ENCODE measurements around the gene GOLGA6L7. TPM values are rescaled to one million over a fixed set of nuclear protein-coding genes. Genes with fewer than 3 reads are reported as not detected.

GOLGA6L7 gene
- total and polyA plus RNA-seq, 2 of the 4 experiments (the other 2 are of a cell fraction), result not detected

DNA sequence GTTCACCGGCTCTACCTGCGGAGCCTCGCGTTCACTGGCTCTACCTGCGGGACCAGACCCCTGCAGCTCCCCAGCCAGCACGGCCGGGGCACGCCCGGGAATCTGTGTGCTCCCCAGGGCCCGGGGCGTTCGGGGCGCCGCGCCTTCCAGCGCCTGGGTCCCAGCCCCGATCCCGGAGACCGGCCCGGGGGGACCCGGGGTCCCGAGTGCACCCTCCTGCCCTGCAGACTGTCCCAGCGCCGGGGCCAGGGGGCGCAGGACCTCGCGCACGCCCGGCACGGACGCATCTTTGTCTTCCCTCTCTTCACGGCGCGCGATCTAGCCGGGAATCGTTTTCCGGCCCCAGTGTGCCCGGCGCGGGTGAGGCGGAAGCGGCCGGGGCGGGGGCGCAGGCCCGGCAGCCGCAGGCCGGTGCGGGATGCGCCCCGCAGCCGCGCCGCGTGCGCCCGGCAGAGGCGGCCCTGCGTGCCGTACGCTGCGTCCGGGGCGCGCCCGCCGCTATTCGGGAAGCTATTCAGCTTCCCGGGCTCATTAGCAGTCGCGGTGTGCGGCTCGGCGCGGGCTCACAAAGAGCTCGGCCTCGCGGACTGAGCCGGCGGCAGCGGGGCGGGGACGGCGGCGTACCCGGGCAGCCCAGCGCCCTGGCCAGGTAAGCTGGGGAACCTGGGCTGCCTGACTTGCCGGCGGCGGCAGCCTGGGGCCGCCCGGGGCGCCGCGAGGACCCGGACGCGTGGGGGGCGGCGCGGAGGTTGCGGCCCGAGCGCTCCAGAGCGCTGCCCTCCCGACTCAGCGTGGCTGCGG is 37.4 kb upstream of the GOLGA6L7 start, which contains the start of gene APBA2:
Gene APBA2 (plus strand): TSS at position 345 of the 801 bp plus-strand sequence. CDS start 167,911 bp downstream, outside the sequence.
- peak within 1 kb of the TSS; percentile 49; the same call in 1 of the 2 replicates for H4K91ac ChIP-seq (ENCODE audit: insufficient read depth, low read depth, low read length)
- H3K4ac ChIP-seq (ENCODE audit: low read depth, low read length), result peak within 1 kb of the TSS; percentile 52
- peak within 1 kb of the TSS; percentile 28 for H2AK5ac ChIP-seq (ENCODE audit: low read depth, low read length)
- peak; percentile 17; the same call in 1 of the 2 replicates for TF ChIP-seq FOS (IDR thresholded peaks at IDR 0.05; ENCODE audit: low read depth, low read length)
- no peak for TF ChIP-seq CEBPB (IDR thresholded peaks at IDR 0.05; ENCODE audit: low read depth, low read length)
- TF ChIP-seq, protein P1, sequence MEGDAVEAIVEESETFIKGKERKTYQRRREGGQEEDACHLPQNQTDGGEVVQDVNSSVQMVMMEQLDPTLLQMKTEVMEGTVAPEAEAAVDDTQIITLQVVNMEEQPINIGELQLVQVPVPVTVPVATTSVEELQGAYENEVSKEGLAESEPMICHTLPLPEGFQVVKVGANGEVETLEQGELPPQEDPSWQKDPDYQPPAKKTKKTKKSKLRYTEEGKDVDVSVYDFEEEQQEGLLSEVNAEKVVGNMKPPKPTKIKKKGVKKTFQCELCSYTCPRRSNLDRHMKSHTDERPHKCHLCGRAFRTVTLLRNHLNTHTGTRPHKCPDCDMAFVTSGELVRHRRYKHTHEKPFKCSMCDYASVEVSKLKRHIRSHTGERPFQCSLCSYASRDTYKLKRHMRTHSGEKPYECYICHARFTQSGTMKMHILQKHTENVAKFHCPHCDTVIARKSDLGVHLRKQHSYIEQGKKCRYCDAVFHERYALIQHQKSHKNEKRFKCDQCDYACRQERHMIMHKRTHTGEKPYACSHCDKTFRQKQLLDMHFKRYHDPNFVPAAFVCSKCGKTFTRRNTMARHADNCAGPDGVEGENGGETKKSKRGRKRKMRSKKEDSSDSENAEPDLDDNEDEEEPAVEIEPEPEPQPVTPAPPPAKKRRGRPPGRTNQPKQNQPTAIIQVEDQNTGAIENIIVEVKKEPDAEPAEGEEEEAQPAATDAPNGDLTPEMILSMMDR (conservative IDR thresholded peaks at IDR 0.05; ENCODE audit: low read depth, low read length), result 0 out of 2 replicates have a peak, but pooled peaks have one; percentile 15
- dilution Hi-C loops (cut with HindIII; ENCODE audit: low sequenced_read_pairs, unreplicated experiment), result no loop called here
- H3K9me3 ChIP-seq (ENCODE audit: control insufficient read depth, insufficient read depth, low read length), result no peaks in the 10 kb centered on the region
- no TSS peak for BruUV-seq (replicated peaks)
- peak within 1 kb of the TSS; percentile 90 for H2AK9ac ChIP-seq (replicated peaks; ENCODE audit: low read depth, low read length, poor library complexity)
- peak within 1 kb of the TSS; percentile 25; the same call in 1 of the 2 replicates for H3K18ac ChIP-seq (ENCODE audit: low read depth, low read length)
- H3K4me3 ChIP-seq (ENCODE audit: insufficient read depth, low read depth, low read length), result peak within 1 kb of the TSS; percentile 86
- peak; percentile 63 for ATAC-seq (ENCODE audit: low read depth)
- no peaks in the 10 kb centered on the region for H3K27me3 ChIP-seq (ENCODE audit: control insufficient read depth, insufficient read depth, low read length)
- peak within 1 kb of the TSS; percentile 57 for H4K5ac ChIP-seq (ENCODE audit: low read depth, low read length)
- H3K56ac ChIP-seq (ENCODE audit: extremely low read depth, insufficient read depth, low read length), result peak within 1 kb of the TSS; percentile 11; the same call in 1 of the 2 replicates
- in situ Hi-C loops (cut with MboI; ENCODE audit: low sequenced_read_pairs), result loop anchor here (10.0 kb wide), 1 partner anchor 89 kb away; no protein-coding TSS in a partner anchor
- H4K20me1 ChIP-seq (ENCODE audit: insufficient read depth, low read length), result peaks cover 7% of the 10 kb centered on the region; the same call in 1 of the 2 replicates
- H2BK20ac ChIP-seq (ENCODE audit: low read depth, low read length), result no peak within 1 kb of the TSS
- H3K4me1 ChIP-seq (ENCODE audit: control insufficient read depth, insufficient read depth, low read length), result peaks cover 8% of the 10 kb centered on the region; the same call in 1 of the 2 replicates
- peak within 1 kb of the TSS; percentile 69 to 90; a peak in 3 of 4 replicates for H4K8ac ChIP-seq (ENCODE audit: low read depth in 2 of 2, low read length in 2 of 2)
- H2AFZ ChIP-seq (replicated peaks; ENCODE audit: low read length, poor library complexity), result peak within 1 kb of the TSS; percentile 89
- ChIA-PET POLR2A (ENCODE audit: unreplicated experiment) (no interaction called here), CTCF (no interaction called here)
- peaks cover 9% of the 10 kb centered on the region; the same call in 1 of the 2 replicates for H3K9me1 ChIP-seq (ENCODE audit: insufficient read depth, low read length)
- peak within 1 kb of the TSS; percentile 88 for H3K23ac ChIP-seq (ENCODE audit: low read depth, low read length)
- peak within 1 kb of the TSS; percentile 23 for H2BK120ac ChIP-seq (ENCODE audit: low read depth, low read length)
- 1% methylated on average over 35 of the region's 109 CpGs; no CpG with 5 or more reads in 1 of the 2 experiments for WGBS, 2 experiments (ENCODE audit: extremely low coverage in 2 of 2, insufficient read length in 1 of 2)
- H3K79me1 ChIP-seq (ENCODE audit: low read depth in 1 of 2, low read length in 2 of 2), result peaks cover 9 to 43% of the 10 kb centered on the region in 2 experiments; a peak in 3 of 4 replicates
- H3K4me2 ChIP-seq (ENCODE audit: low read depth, low read length), result peak within 1 kb of the TSS; percentile 98
- peak within 1 kb of the TSS; percentile 72 for H3K9ac ChIP-seq (ENCODE audit: low read depth, low read length)
- no peak within 1 kb of the TSS for H2BK15ac ChIP-seq (ENCODE audit: low read depth, low read length)
- H3K27ac ChIP-seq (ENCODE audit: insufficient read depth, low read length), result peak within 1 kb of the TSS; percentile 59; the same call in 1 of the 2 replicates
- H3K14ac ChIP-seq (replicated peaks; ENCODE audit: low read depth, low read length), result 0 out of 2 replicates have a peak within 1 kb of the TSS, but pooled peaks have one; percentile 41
- H2BK5ac ChIP-seq (ENCODE audit: low read depth, low read length, poor library complexity, severe bottlenecking), result peak within 1 kb of the TSS; percentile 57
- peak; percentile 41 for DNase-seq
- intact Hi-C loops (cut with micrococcal nuclease), result no loop called here
- no peaks in the 10 kb centered on the region for H3K36me3 ChIP-seq (ENCODE audit: control insufficient read depth, insufficient read depth, low read length)

Measured in IMR-90 (cell line).